GM21723 (cell line): ENCODE measurements around the gene NUAK1.

Source experiments
- ATAC-seq: cut with Tn5 transposase; IDR thresholded peaks from one replicate; pipeline ENCODE4 v1.9.1; 2021; ENCODE audit warnings: mild to moderate bottlenecking, moderate library complexity; ENCODE audit not compliant: unreplicated experiment

Gene NUAK1

DNA sequence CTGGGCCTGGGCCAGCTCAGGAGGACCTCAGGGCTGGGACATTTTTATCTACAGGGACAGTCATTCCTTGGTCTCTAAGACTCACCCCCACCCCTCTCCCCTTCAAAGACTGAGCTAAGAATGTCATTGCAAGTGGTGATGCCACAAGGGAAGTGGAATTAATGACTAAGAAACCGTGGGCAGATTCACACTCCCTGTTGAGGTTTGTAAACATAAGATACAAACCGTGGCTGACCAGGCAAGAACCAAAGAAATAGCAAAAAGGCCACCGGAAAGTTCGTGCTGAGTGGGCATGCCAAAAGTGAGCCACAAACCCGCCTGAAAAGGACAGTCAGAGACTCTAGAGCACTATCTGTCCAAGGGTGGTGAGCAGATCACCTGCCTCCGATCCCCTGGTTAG lies 25.7 kb downstream of the NUAK1 start:
- no peak for ATAC-seq

GRCh38 chr12:106112145-106112821 lies 26.5 kb downstream of the NUAK1 start:
- ATAC-seq, result no peak

GRCh38 chr12:106110626-106111300 lies 28.0 kb downstream of the NUAK1 start:
- ATAC-seq, result no peak

GRCh38 chr12:106109168-106109910 lies 29.4 kb downstream of the NUAK1 start:
- ATAC-seq, result no peak

GRCh38 chr12:106108185-106108835 lies 30.4 kb downstream of the NUAK1 start:
- no peak for ATAC-seq

DNA sequence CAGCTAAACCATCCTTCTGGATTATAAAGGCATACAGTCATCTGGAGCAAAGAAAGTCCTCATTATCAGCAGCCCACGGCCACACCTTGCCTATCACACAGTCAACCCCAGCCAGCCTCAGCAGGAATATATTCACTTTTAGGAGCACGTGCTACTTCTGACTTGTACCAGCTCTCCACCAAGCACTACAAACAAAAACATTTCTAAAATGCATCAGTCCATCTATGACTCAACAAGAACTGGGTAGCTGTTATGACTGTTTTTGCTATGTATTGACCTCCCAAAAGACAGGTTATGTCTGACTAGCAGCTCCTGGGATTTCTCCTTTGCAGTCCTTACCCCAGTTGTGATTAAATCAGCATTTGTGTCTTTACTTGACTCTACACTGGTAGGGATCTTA lies 31.2 kb downstream of the NUAK1 start:
- ATAC-seq, result no peak

GRCh38 chr12:106106892-106107291 lies 31.9 kb downstream of the NUAK1 start:
- no peak for ATAC-seq

DNA sequence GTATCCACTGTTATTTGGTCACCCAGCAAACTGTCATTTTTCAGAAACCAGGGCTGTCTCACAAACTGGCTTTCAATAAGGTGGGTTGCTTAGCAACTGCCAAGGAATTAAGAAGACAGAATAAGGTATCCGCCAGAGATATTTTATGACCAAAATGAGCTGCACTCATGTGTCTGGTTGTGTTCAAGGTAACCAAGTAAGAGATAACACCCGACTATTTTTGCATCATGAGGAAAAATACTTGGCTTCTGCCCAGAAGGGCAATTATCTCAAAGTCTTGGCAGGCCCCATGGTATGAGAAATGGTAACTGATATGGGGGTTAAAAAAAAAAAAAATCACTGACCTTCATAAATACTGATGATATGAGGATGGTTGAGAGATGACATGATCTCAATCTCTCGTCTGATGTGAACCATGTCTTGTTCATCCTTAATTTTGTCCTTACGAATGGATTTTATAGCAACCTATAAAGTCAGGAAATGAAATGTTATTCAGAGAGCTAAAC lies 32.6 kb downstream of the NUAK1 start:
- ATAC-seq, result no peak

DNA sequence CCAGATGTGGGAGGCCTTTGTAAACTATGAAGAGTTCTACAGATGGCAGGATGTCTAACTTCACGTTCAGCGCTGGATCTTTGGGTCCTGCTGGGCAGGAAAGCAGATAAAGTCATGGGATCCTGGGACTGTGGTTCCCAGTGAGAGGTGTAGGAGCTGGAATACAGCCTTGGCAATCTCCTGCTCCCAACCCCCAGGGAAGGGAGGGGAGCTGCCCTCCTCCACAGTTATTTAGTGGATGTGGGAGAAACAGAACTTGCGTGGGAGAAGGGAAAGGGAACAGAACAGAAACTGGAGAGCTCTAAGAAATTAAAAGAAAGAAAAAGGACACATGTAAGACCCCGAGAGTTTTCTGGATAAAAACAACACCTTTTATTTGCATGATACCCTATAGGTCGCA lies 37.0 kb downstream of the NUAK1 start:
- no peak for ATAC-seq

GRCh38 chr12:106098691-106099200 lies 40.0 kb downstream of the NUAK1 start:
- ATAC-seq, result no peak

DNA sequence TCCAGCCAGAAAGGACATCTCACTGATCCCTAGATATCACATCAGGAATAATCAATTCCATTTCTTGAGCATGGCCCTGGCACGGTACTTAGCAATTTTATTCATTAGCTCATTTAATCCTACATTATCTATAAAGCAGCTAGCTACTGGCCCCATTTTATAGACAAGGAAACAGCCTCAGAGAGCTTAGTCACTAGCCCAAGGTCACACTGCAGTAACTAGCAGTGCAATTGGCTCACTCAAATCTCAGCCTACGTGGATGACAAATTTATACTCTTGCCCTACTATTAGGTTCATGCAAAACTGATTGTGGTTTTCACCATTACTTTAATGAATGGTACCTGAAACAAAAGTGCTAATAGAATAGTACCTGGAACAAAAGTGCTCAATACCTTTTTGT lies 41.7 kb downstream of the NUAK1 start:
- no peak for ATAC-seq

- no peak for ATAC-seq
Measured at GRCh38 chr12:106096376-106096775, 42.4 kb downstream of the NUAK1 start.

- no peak for ATAC-seq
Measured at GRCh38 chr12:106094304-106094703, 44.5 kb downstream of the NUAK1 start.

DNA sequence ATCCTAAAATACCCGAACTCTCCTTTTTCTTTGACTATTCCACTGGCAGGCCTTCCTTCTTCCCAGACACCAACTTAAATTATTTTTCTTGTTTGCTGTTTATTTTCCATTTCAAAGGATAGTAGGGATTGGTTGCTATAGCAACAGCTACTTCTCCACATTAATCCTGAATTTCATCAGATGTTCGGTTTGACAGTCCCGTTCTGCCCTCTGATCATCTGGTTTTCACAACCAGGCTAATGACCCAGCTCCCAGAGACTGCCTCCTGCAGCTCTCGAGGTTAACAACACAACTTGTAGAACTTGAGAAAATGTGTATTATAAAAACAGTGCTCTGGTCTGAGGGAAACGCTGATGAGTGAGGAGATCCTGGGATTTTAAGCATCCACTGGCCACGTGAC lies 45.5 kb downstream of the NUAK1 start:
- no peak for ATAC-seq

DNA sequence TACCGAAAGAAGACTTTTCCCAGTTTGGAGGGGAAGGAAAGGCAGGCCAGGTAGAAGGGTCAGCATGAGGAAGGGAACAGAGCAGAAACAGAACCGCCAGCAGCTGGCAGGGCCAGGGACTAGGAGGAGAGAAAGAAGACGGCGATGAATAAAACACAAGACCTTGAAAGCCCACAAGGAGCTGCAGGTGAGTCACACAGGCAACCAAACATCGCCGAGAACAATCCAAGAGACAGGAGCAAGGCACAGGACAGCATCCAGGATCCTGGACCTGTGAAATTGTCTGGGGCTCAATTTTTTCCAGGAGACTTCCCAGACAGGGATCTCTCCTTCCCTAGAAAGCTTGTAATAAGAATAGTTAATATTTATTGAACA lies 47.3 kb downstream of the NUAK1 start:
- ATAC-seq, result no peak

- no peak for ATAC-seq
Measured at GRCh38 chr12:106090591-106091445, 47.9 kb downstream of the NUAK1 start.

DNA sequence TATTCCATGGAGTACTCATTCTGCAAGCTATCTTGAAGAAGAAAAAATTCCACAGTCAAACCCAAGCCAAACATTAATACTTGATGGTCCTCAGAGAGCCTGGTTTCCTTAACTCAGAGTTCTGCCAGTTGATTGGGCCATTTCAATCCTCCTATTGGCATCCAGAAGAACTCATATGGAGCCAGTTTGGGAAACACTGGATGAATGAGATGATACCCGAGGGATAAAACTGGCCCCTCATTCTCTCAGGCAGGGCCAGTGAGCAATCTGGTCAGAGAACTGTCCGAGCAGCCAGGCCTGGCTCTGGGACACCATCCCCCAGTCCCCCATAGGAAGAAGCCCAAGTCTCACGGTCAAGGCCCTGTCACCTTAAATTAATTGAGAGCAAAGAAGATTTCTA lies 48.8 kb downstream of the NUAK1 start:
- ATAC-seq, result no peak

DNA sequence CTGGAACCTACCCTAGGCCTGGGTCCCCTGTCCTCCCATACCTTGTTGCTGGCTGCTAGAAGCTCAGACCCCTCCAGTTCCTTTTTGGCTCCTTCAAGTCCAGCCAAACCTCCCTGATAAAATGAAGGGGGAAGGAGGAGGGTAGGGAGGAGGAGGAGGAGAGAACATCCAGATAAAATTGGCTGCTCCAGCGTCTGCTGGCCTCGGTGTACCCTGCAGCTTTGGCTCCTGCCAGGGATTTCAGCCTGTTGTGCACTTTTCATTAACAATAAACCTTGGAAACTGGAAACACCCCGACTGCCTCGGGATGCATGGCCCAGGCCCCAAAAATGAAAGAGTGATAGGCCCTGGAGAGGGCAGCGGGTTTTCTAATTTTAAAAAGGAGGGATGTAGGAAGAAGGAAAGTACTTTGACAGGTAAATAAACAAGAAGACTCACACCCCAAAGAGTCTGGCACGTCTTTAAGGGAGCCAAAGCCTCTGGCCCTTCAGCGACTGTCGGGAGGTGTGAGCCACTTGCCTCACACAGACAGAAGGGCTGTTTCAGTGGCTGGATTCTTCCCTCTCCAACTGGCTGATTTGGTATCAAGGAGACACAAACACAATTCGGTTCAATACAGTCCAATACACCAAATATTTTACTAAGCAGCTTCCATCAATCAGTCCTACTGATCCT lies 49.8 kb downstream of the NUAK1 start:
- no peak for ATAC-seq

GRCh38 chr12:106088246-106088808 lies 50.4 kb downstream of the NUAK1 start:
- no peak for ATAC-seq
